Omental fat pad (tissue), 4 donors: ENCODE measurements around the gene ZNF23. TPM values are rescaled to one million over a fixed set of nuclear protein-coding genes. Genes with fewer than 3 reads are reported as not detected.
A peak's percentile ranks its signal among the peaks of the same experiment; 100 is the strongest.

Source experiments
- ATAC-seq: fragments of 150-250 bp; one replicate; pipeline ENCODE4 v1.9.1; 2016; ENCODE audit warnings: mild to moderate bottlenecking, moderate library complexity; ENCODE audit not compliant: low FRiP score
- DNase-seq: peaks from one replicate; pipeline ENCODE4 v3.0.0-alpha.2; 2019; ENCODE audit warnings: low spot score
- total RNA-seq, 4 donors: library from RNA; depleted of rRNA; stranded (reverse); fragments of >200 nt; gene quantifications; one replicate each; pipeline ENCODE4 v1.1.0, GENCODE V29; 2016
- TF ChIP-seq, protein P1 (sequence below), 3 donors: fragments of 450-650 bp; IDR thresholded peaks; one replicate each; pipeline ENCODE4 v1.5.1; 2016 to 2017; ENCODE audit warnings: antibody characterized with exemption in 3 of 3, mild to moderate bottlenecking in 3 of 3, moderate library complexity in 2 of 3

ZNF23 gene
- total RNA-seq, 4 donors from 2014 or later = 4.1 to 10.1 (median 7.3) TPM

DNA sequence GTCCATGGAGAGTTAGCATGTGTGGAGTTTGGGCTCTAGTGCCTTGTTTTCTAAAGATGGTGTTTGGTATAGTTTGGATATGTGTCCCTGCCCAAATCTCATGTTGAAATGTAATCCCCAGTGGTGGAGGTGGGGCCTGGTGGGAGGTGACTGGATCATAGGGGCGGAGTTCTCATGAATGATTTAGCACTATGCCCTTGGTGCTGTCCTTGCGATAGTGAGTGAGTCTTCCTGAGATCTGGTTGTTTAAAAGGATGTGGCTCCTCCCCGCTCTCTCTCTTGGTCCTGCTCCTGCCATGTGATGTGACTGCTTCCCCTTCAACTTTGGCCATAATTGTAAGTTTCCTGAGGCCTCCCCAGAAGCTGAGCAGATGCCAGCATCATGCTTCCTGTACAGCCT is 36.0 kb upstream of the ZNF23 start:
- ATAC-seq = no peak
- TF ChIP-seq, protein P1, sequence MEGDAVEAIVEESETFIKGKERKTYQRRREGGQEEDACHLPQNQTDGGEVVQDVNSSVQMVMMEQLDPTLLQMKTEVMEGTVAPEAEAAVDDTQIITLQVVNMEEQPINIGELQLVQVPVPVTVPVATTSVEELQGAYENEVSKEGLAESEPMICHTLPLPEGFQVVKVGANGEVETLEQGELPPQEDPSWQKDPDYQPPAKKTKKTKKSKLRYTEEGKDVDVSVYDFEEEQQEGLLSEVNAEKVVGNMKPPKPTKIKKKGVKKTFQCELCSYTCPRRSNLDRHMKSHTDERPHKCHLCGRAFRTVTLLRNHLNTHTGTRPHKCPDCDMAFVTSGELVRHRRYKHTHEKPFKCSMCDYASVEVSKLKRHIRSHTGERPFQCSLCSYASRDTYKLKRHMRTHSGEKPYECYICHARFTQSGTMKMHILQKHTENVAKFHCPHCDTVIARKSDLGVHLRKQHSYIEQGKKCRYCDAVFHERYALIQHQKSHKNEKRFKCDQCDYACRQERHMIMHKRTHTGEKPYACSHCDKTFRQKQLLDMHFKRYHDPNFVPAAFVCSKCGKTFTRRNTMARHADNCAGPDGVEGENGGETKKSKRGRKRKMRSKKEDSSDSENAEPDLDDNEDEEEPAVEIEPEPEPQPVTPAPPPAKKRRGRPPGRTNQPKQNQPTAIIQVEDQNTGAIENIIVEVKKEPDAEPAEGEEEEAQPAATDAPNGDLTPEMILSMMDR (IDR thresholded peaks at IDR 0.05) = no peak

DNA sequence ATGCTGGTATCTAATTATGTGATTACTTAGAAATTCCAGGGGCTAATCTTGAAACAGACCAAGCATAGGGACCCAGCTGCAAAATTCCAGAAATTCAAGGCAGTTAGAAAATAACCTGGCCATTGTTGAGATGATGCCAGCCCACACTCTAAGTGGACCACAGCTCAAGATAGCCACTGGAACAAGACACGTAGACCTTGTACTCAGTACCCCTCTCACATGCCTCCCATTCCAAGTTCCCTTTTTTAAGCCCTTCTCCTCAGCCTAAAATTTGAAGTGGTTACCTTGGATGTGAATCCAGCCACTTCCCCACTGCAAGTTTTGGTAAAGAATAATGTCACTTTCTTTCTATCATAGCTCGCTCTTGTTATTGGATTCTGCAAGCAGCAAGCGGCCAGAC is 31.2 kb upstream of the ZNF23 start:
- ATAC-seq (no peak), DNase-seq (no peak)
- TF ChIP-seq, protein P1 (IDR thresholded peaks at IDR 0.05) = no peak

More for the DNA sequence above, 36.0 kb upstream of the ZNF23 start:
- DNase-seq = no peak

DNA sequence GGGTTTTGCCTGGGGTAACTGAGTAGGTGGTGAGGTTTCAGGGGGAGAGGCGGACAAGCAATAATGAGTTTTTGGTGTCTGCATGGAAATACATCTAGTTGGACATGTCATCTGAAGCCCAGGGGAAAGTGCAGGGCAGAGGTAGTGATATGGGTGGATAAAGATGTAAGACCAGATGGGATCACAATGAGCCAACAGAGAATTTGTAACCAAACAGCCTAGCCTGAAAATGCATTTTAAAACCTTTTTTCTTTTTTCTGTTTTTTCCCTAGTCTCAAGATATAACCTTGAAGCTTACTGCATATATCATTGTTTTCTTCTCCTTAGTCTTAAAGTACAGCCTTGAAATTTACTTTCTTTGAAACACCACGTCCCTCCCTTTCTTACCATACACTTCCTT is 30.7 kb upstream of the ZNF23 start:
- ATAC-seq = no peak

DNA sequence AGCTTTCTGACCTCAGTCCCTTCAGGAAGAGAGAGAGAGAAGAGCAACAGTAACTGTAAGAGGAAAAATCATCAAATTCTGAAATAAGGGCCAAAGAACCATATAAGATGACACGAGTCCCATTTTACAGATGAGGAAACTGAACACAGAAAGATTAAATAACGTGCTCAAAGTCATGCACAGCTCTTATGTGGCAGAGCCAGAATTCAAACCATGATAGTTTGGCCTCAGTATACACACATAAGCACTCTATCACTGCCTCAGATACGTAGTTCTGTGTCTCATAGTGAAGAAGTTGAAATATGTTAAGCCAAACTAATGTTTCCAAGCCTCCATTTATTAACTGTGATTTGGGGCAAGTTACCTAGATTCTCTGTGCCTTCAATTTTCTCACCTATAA is 29.0 kb upstream of the ZNF23 start:
- no peak for ATAC-seq
- TF ChIP-seq, protein P1 (IDR thresholded peaks at IDR 0.05) = no peak
- no peak for DNase-seq

More for the DNA sequence above, 30.7 kb upstream of the ZNF23 start:
- DNase-seq = no peak
- TF ChIP-seq, protein P1 (IDR thresholded peaks at IDR 0.05) = no peak

DNA sequence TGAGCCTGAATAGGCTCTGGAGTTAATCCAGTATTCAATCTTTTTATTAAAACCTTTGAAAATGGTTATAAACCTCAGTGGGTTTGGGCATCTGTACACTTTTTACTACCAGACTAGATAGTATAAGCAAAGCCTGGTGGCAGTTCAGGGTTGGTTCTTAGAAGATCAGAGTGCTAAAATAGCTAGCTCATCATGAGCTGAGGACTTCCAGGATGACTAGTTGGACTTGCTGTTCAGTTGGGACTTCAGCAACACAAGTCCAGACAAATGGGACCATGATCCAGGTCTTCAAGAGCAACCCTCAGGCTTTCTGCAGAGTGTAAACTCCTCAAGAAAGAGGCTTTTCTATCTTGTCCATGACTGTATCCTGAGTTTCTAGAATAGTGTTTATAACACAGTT is 28.3 kb upstream of the ZNF23 start:
- TF ChIP-seq, protein P1 (IDR thresholded peaks at IDR 0.05) = no peak
- DNase-seq (no peak), ATAC-seq (no peak)

DNA sequence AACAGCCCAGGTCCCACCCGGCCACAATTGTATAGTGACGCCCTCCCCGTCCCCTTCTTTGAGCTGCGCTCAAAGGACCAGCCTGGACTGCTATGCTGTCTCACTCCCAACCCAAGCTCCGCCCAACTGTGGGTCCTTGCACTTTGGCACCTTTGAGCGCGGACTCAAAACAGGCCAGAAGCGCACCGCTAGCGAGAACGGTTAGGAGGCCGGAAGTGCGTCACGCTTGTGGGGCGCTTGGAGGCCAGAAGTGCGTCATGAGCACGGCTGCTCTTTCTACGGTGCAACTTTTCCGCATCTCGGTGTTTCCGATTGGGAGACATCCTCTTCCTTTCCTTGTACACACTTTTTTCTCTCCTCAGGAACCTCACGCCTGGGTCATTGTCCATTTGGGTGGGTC is 27.1 kb upstream of the ZNF23 start, which contains the start of gene ZNF19:
TSS of gene ZNF19 (minus strand) at position 203 of the 400 bp plus-strand sequence. CDS start 7,210 bp downstream, outside the sequence.
- no peak for DNase-seq
- ATAC-seq = no peak
- TF ChIP-seq, protein P1 (IDR thresholded peaks at IDR 0.05) = no peak

DNA sequence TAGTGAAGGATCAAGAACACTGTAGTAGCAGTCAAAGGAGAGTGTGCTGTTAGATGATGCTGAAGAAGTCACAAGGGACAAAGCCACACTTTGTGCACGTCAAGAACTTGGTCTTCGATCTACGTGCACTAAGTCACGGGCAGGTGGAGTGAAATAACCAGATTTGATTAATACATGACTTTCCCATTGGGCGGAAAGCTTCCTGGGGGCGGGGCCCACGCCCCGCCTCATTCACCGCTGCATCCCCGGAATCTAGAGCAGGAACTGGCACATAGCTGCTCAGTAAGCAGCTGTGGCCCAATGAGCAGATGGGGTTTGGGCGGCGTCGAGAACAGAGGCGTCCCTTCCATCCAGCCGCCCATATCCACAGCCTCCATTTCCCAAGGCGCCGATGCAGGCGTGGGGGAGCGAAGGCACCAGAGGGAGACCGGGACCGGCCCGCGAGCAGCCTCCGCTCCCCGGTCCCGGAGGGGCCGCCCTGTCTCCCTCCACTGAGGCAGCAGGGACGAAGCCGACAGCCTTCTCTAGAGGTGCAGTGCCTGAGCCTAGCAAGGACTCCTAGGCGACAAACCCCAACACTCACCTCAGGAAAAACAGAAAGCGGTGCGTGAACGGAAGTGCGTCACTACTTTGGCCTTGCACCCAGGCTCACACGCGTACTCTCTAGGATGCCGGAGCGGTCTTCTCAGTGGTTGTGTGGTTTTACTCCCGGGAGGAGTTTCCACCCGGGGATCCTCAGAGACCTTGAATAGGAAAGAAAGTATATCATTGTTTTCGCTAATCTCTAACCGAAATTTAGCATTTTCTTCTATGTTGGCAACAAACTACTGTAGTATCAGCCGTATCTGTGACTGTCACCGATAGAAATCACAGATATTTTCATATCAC is 22.2 kb upstream of the ZNF23 start:
- DNase-seq (peak; percentile 58), ATAC-seq (peak; percentile 98)
- TF ChIP-seq, protein P1 (IDR thresholded peaks at IDR 0.05) = no peak
